Activated CD4-positive, alpha-beta memory T cell treated with anti-CD3 and anti-CD28 coated beads for 36 hours (primary cell): Measurements from ENCODE around the gene ANKRD60. TPM values are rescaled to one million over a fixed set of nuclear protein-coding genes. Genes with fewer than 3 reads are reported as not detected.

Experiments
- CTCF ChIA-PET: fragments of 350-600 bp; sonication (Branson Sonifier 250); formaldehyde crosslinking; loops from one replicate; lab custom pipeline; 2021; ENCODE audit warnings: antibody characterized with exemption, inconsistent platforms; lab: Charles Lee
- POLR2A ChIA-PET: fragments of 350-600 bp; sonication (Branson Sonifier 250); formaldehyde crosslinking; loops from one replicate; lab custom pipeline; 2021; ENCODE audit warnings: antibody characterized with exemption; lab: Charles Lee
- DNase-seq: peaks from one replicate; pipeline ENCODE4 v3.0.0-alpha.2; 2020
- H3K27ac Mint-ChIP-seq: one replicate; pipeline ENCODE4 v1.8.0; 2021; ENCODE audit warnings: mixed read lengths
- H3K27me3 Mint-ChIP-seq: one replicate; pipeline ENCODE4 v1.8.0; 2021; ENCODE audit warnings: mixed read lengths
- H3K36me3 Mint-ChIP-seq: one replicate; pipeline ENCODE4 v1.8.0; 2021; ENCODE audit warnings: mixed read lengths
- H3K4me1 Mint-ChIP-seq: one replicate; pipeline ENCODE4 v1.8.0; 2021; ENCODE audit warnings: low read depth, mixed read lengths
- H3K4me3 Mint-ChIP-seq: one replicate; pipeline ENCODE4 v1.8.0; 2021; ENCODE audit warnings: mild to moderate bottlenecking, mixed read lengths
- H3K9me3 Mint-ChIP-seq: one replicate; pipeline ENCODE4 v1.8.0; 2021; ENCODE audit warnings: mixed read lengths
- intact Hi-C: fragments of 100-400 bp; cut with micrococcal nuclease; formaldehyde crosslinking; loops from one replicate; pipeline ENCODE4 v1.15.1; 2023
- total RNA-seq, 2 experiments: library from RNA; stranded (reverse); gene quantifications; one replicate each; pipeline ENCODE4 v1.2.3, GENCODE V29; 2021

ANKRD60 gene
- total RNA-seq, 2 experiments from 2014 or later = not detected

GRCh38 chr20:58201616-58202015 lies 26.8 kb downstream of the ANKRD60 start:
- Mint-ChIP-seq H3K27me3 (no peaks in the 10 kb centered on the region), H3K27ac (no peak overlapping the region), H3K9me3 (no peaks in the 10 kb centered on the region), H3K4me3 (no peak overlapping the region), H3K4me1 (no peaks in the 10 kb centered on the region), H3K36me3 (no peaks in the 10 kb centered on the region)
- DNase-seq = no peak
- POLR2A ChIA-PET = no interaction called here
- intact Hi-C loops = loop anchor here (10.0 kb wide), 1 partner anchor 547 kb away; no protein-coding TSS in a partner anchor
- CTCF ChIA-PET = no interaction called here

GRCh38 chr20:58199469-58199868 lies 29.0 kb downstream of the ANKRD60 start:
- intact Hi-C loops = no loop called here
- Mint-ChIP-seq H3K9me3 (no peaks in the 10 kb centered on the region), H3K27me3 (no peaks in the 10 kb centered on the region), H3K4me1 (no peaks in the 10 kb centered on the region), H3K4me3 (no peak overlapping the region), H3K36me3 (no peaks in the 10 kb centered on the region), H3K27ac (no peak overlapping the region)
- ChIA-PET POLR2A (no interaction called here), CTCF (no interaction called here)
- DNase-seq = no peak

- Mint-ChIP-seq H3K27ac (no peak overlapping the region), H3K4me1 (no peaks in the 10 kb centered on the region), H3K4me3 (no peak overlapping the region), H3K9me3 (no peaks in the 10 kb centered on the region), H3K27me3 (no peaks in the 10 kb centered on the region), H3K36me3 (no peaks in the 10 kb centered on the region)
- CTCF ChIA-PET = interaction anchor here (0.7 kb wide), 1 partner anchor 638 kb away, joined by 3 read pairs; the partner anchor contains the start of gene PCK1
- POLR2A ChIA-PET = no interaction called here
- no peak for DNase-seq
- intact Hi-C loops = no loop called here
These were observed 29.5 kb downstream of the ANKRD60 start for GRCh38 chr20:58198901-58199355.

- POLR2A ChIA-PET = no interaction called here
These were observed 30.1 kb downstream of the ANKRD60 start for GRCh38 chr20:58198384-58198783.

GRCh38 chr20:58197185-58197469 lies 31.3 kb downstream of the ANKRD60 start:
- H3K36me3 Mint-ChIP-seq = no peaks in the 10 kb centered on the region
- H3K9me3 Mint-ChIP-seq = no peaks in the 10 kb centered on the region
- no peak for DNase-seq
- POLR2A ChIA-PET = no interaction called here
- H3K27me3 Mint-ChIP-seq = peaks cover 6% of the 10 kb centered on the region
- no peak overlapping the region for H3K4me3 Mint-ChIP-seq
- no peak overlapping the region for H3K27ac Mint-ChIP-seq
- intact Hi-C loops = no loop called here
- CTCF ChIA-PET = no interaction called here
- no peaks in the 10 kb centered on the region for H3K4me1 Mint-ChIP-seq

More at GRCh38 chr20:58198384-58198783, 30.1 kb downstream of the ANKRD60 start:
- no peak overlapping the region for H3K4me3 Mint-ChIP-seq
- DNase-seq = no peak
- H3K36me3 Mint-ChIP-seq = no peaks in the 10 kb centered on the region
- no peaks in the 10 kb centered on the region for H3K9me3 Mint-ChIP-seq
- no peaks in the 10 kb centered on the region for H3K4me1 Mint-ChIP-seq
- intact Hi-C loops = no loop called here
- H3K27me3 Mint-ChIP-seq = no peaks in the 10 kb centered on the region
- CTCF ChIA-PET = interaction anchor here (0.7 kb wide), 1 partner anchor 637 kb away, joined by 3 read pairs; the partner anchor contains the start of gene PCK1
- H3K27ac Mint-ChIP-seq = no peak overlapping the region

GRCh38 chr20:58196402-58197184 lies 31.9 kb downstream of the ANKRD60 start:
- Mint-ChIP-seq H3K27me3 (peaks cover 7% of the 10 kb centered on the region), H3K9me3 (no peaks in the 10 kb centered on the region), H3K4me3 (no peak overlapping the region), H3K27ac (no peak overlapping the region), H3K36me3 (no peaks in the 10 kb centered on the region), H3K4me1 (no peaks in the 10 kb centered on the region)
- intact Hi-C loops = no loop called here
- CTCF ChIA-PET = no interaction called here
- POLR2A ChIA-PET = no interaction called here
- DNase-seq = no peak

GRCh38 chr20:58195047-58195446 lies 33.4 kb downstream of the ANKRD60 start:
- ChIA-PET POLR2A (interaction anchor here (0.7 kb wide), 1 partner anchor 599 kb away, joined by 3 read pairs; no protein-coding TSS in a partner anchor), CTCF (interaction anchor here (1.3 to 2.1 kb wide), 4 partner anchors 9 to 15 kb away, joined by 3 to 20 read pairs (median 7); no protein-coding TSS in a partner anchor)
- H3K4me1 Mint-ChIP-seq = no peaks in the 10 kb centered on the region

GRCh38 chr20:58194175-58194791 lies 34.2 kb downstream of the ANKRD60 start:
- intact Hi-C loops = no loop called here
- H3K9me3 Mint-ChIP-seq = no peaks in the 10 kb centered on the region
- no peak overlapping the region for H3K27ac Mint-ChIP-seq
- no peak for DNase-seq
- ChIA-PET POLR2A (no interaction called here), CTCF (interaction anchor here (1.3 to 2.1 kb wide), 4 partner anchors 9 to 14 kb away, joined by 3 to 20 read pairs (median 7); no protein-coding TSS in a partner anchor)
- no peak overlapping the region for H3K4me3 Mint-ChIP-seq
- peaks cover 11% of the 10 kb centered on the region for H3K27me3 Mint-ChIP-seq
- no peaks in the 10 kb centered on the region for H3K4me1 Mint-ChIP-seq
- H3K36me3 Mint-ChIP-seq = no peaks in the 10 kb centered on the region

More at GRCh38 chr20:58195047-58195446, 33.4 kb downstream of the ANKRD60 start:
- H3K9me3 Mint-ChIP-seq = no peaks in the 10 kb centered on the region
- no peak overlapping the region for H3K27ac Mint-ChIP-seq
- H3K27me3 Mint-ChIP-seq = peaks cover 11% of the 10 kb centered on the region
- H3K36me3 Mint-ChIP-seq = no peaks in the 10 kb centered on the region
- DNase-seq = no peak
- H3K4me3 Mint-ChIP-seq = no peak overlapping the region
- intact Hi-C loops = no loop called here

- CTCF ChIA-PET = interaction anchor here (0.6 to 2.4 kb wide), 8 partner anchors 10 to 1303 kb away, joined by 3 to 20 read pairs (median 4); no protein-coding TSS in a partner anchor
- no peak overlapping the region for H3K4me3 Mint-ChIP-seq
- intact Hi-C loops = loop anchor here (1.0 kb wide), 1 partner anchor 17 kb away; no protein-coding TSS in a partner anchor
- peaks cover 11% of the 10 kb centered on the region for H3K27me3 Mint-ChIP-seq
- peak; percentile 49 for DNase-seq
- no peak overlapping the region for H3K27ac Mint-ChIP-seq
- H3K4me1 Mint-ChIP-seq = no peaks in the 10 kb centered on the region
- POLR2A ChIA-PET = no interaction called here
- H3K36me3 Mint-ChIP-seq = no peaks in the 10 kb centered on the region
- no peaks in the 10 kb centered on the region for H3K9me3 Mint-ChIP-seq
These were observed 35.9 kb downstream of the ANKRD60 start for GRCh38 chr20:58192567-58192966.

- intact Hi-C loops = loop anchor here (1.0 kb wide), 1 partner anchor 17 kb away; no protein-coding TSS in a partner anchor
- Mint-ChIP-seq H3K4me1 (no peaks in the 10 kb centered on the region), H3K4me3 (no peak overlapping the region), H3K9me3 (no peaks in the 10 kb centered on the region), H3K27me3 (peaks cover 11% of the 10 kb centered on the region), H3K27ac (no peak overlapping the region), H3K36me3 (no peaks in the 10 kb centered on the region)
- CTCF ChIA-PET = interaction anchor here (0.6 to 2.4 kb wide), 8 partner anchors 10 to 1304 kb away, joined by 3 to 20 read pairs (median 4); no protein-coding TSS in a partner anchor
- POLR2A ChIA-PET = no interaction called here
- no peak for DNase-seq
These were observed 36.4 kb downstream of the ANKRD60 start for GRCh38 chr20:58192065-58192464.

- Mint-ChIP-seq H3K27me3 (peaks cover 14% of the 10 kb centered on the region), H3K27ac (no peak overlapping the region), H3K4me1 (no peaks in the 10 kb centered on the region), H3K9me3 (no peaks in the 10 kb centered on the region), H3K36me3 (no peaks in the 10 kb centered on the region), H3K4me3 (no peak overlapping the region)
- no peak for DNase-seq
- CTCF ChIA-PET = no interaction called here
- intact Hi-C loops = no loop called here
- POLR2A ChIA-PET = no interaction called here
These were observed 39.9 kb downstream of the ANKRD60 start for GRCh38 chr20:58188527-58188926.

GRCh38 chr20:58184984-58185383 lies 43.5 kb downstream of the ANKRD60 start:
- no peak for DNase-seq
- H3K9me3 Mint-ChIP-seq = no peaks in the 10 kb centered on the region
- no peaks in the 10 kb centered on the region for H3K36me3 Mint-ChIP-seq
- POLR2A ChIA-PET = no interaction called here
- no peaks in the 10 kb centered on the region for H3K4me1 Mint-ChIP-seq
- no peak overlapping the region for H3K4me3 Mint-ChIP-seq
- CTCF ChIA-PET = interaction anchor here (2.0 to 2.4 kb wide), 2 partner anchors 10 to 24 kb away, joined by 7 to 9 read pairs; no protein-coding TSS in a partner anchor
- intact Hi-C loops = no loop called here
- H3K27ac Mint-ChIP-seq = no peak overlapping the region
- peaks cover 11% of the 10 kb centered on the region for H3K27me3 Mint-ChIP-seq
